Endothelial cell of umbilical vein (primary cell): ENCODE data around the gene HDAC9. TPM values are rescaled to one million over a fixed set of nuclear protein-coding genes. Genes with fewer than 3 reads are reported as not detected.

Experiments used
- BruUV-seq: library from RNA; stranded (reverse); fragments of 400-500 nt; replicated peaks from 2 replicates; lab custom pipeline; 2021; lab: Mats Ljungman, UMichigan
- CTCF ChIA-PET: fragments of 300-600, 350-600 bp; sonication (Branson Sonifier 250); formaldehyde crosslinking; loops from one replicate; lab custom pipeline; 2021; ENCODE audit warnings: antibody characterized with exemption, inconsistent platforms; lab: Charles Lee
- POLR2A ChIA-PET: fragments of 300-600, 350-600 bp; sonication (Branson Sonifier 250); formaldehyde crosslinking; loops from one replicate; lab custom pipeline; 2021; ENCODE audit warnings: antibody characterized with exemption, inconsistent platforms; lab: Charles Lee
- DNase-seq: peaks from one replicate; pipeline ENCODE4 v3.0.0-alpha.2; 2011; ENCODE audit warnings: low read depth, low spot score
- FAIRE-seq: peaks from 2 replicates; lab custom pipeline; 2011; peaks lifted over from hg19 to GRCh38; lab: Jason Lieb, UNC
- H2AFZ ChIP-seq: 2 replicates; pipeline ENCODE4 v1.6.0; 2012; ENCODE audit warnings: low read depth, low read length, control low read depth, inconsistent platforms
- H3K27ac ChIP-seq: 2 replicates; pipeline ENCODE4 v1.5.1; 2011; ENCODE audit warnings: low read depth, mild to moderate bottlenecking, control low read depth, low read length, moderate library complexity; ENCODE audit not compliant: insufficient read depth
- H3K27me3 ChIP-seq, 2 experiments: 2 replicates each; pipeline versions ENCODE4 v1.6.0 to v1.6.1; 2011; ENCODE audit warnings: low read length in 2 of 2, mixed read lengths in 1 of 2; ENCODE audit not compliant: control insufficient read depth in 2 of 2, insufficient read depth in 2 of 2
- H3K36me3 ChIP-seq, 2 experiments: 2 replicates in 1 of 2; 3 replicates in 1 of 2; pipeline ENCODE4 v1.5.1; 2011; ENCODE audit warnings: low read length in 2 of 2, mild to moderate bottlenecking in 1 of 2, moderate library complexity in 1 of 2; ENCODE audit not compliant: control insufficient read depth in 2 of 2, insufficient read depth in 2 of 2; ENCODE audit errors: extremely low read depth in 1 of 2
- H3K4me1 ChIP-seq: 3 replicates; pipeline ENCODE4 v1.5.1; 2011; ENCODE audit warnings: mild to moderate bottlenecking, low read length; ENCODE audit not compliant: control insufficient read depth, insufficient read depth; ENCODE audit errors: extremely low read depth
- H3K4me2 ChIP-seq: 2 replicates; pipeline ENCODE4 v1.6.1; 2011; ENCODE audit warnings: low read length, control low read depth, mixed read lengths; ENCODE audit not compliant: insufficient read depth
- H3K4me3 ChIP-seq, 3 experiments: fragments of 200-600 bp in 1 of 3; sonication (generic), shearing (Covaris generic) in 1 of 3; replicated peaks in 1 of 3; 2 replicates each; pipeline ENCODE4 v1.5.1; 2011 to 2016; ENCODE audit warnings: control low read depth in 3 of 3, low read length in 3 of 3, mild to moderate bottlenecking in 2 of 3, inconsistent platforms in 1 of 3, low read depth in 1 of 3, moderate library complexity in 1 of 3; ENCODE audit not compliant: insufficient read depth in 1 of 3
- H3K79me2 ChIP-seq: 2 replicates; pipeline ENCODE4 v1.6.0; 2012; ENCODE audit warnings: low read length, inconsistent platforms; ENCODE audit not compliant: control insufficient read depth, insufficient read depth
- H3K9ac ChIP-seq: replicated peaks from 2 replicates; pipeline ENCODE3; 2011; ENCODE audit warnings: low read length, control low read depth; ENCODE audit not compliant: insufficient read depth; ENCODE audit errors: extremely low read depth
- H3K9me1 ChIP-seq: replicated peaks from 3 replicates; pipeline ENCODE4 v1.6.0; 2011; ENCODE audit warnings: mild to moderate bottlenecking, low read length; ENCODE audit not compliant: control insufficient read depth, insufficient read depth; ENCODE audit errors: extremely low read depth
- H3K9me3 ChIP-seq: replicated peaks from 2 replicates; pipeline ENCODE4 v1.5.1; 2012; ENCODE audit warnings: low read length, inconsistent platforms; ENCODE audit not compliant: control insufficient read depth, insufficient read depth
- H4K20me1 ChIP-seq: replicated peaks from 2 replicates; pipeline ENCODE3; 2011; ENCODE audit warnings: mild to moderate bottlenecking, low read length; ENCODE audit not compliant: control insufficient read depth, insufficient read depth; ENCODE audit errors: extremely low read depth
- EZH2 ChIP-seq: IDR thresholded peaks from 2 replicates; pipeline ENCODE4 v1.6.1; 2012; ENCODE audit warnings: borderline replicate concordance, low read depth, mild to moderate bottlenecking, moderate library complexity, low read length, inconsistent platforms; ENCODE audit not compliant: severe bottlenecking
- FOS ChIP-seq: IDR thresholded peaks from 2 replicates; pipeline ENCODE4 v1.6.1; 2011; ENCODE audit warnings: mild to moderate bottlenecking, low read length, moderate library complexity, borderline replicate concordance; ENCODE audit not compliant: insufficient read depth
- GATA2 ChIP-seq: IDR thresholded peaks from 2 replicates; pipeline ENCODE4 v1.7.0; 2011; ENCODE audit warnings: low read depth, mild to moderate bottlenecking, moderate library complexity, mixed read lengths, low read length; ENCODE audit not compliant: insufficient read length, insufficient read depth
- JUN ChIP-seq: IDR thresholded peaks from 2 replicates; pipeline ENCODE4 v1.6.1; 2011; ENCODE audit warnings: borderline replicate concordance, low read depth; ENCODE audit not compliant: insufficient read length, insufficient read depth
- MYC ChIP-seq: IDR thresholded peaks from one replicate; pipeline ENCODE4 v1.6.1; 2011; ENCODE audit warnings: mild to moderate bottlenecking, low read depth, low read length
- POLR2A ChIP-seq: IDR thresholded peaks from 2 replicates; pipeline ENCODE4 v1.6.1; 2012; ENCODE audit warnings: low read depth, mild to moderate bottlenecking, control low read depth, low read length
- POLR2AphosphoS5 ChIP-seq: IDR thresholded peaks from 2 replicates; pipeline ENCODE4 v1.6.1; 2012; ENCODE audit warnings: low read depth, mild to moderate bottlenecking, control low read depth, low read length, moderate library complexity; ENCODE audit not compliant: insufficient read depth
- dilution Hi-C: fragments of 300-500 bp; cut with MboI; formaldehyde crosslinking; loops from one replicate; pipeline ENCODE4 v1.15.0; 2019; ENCODE audit warnings: low sequenced_read_pairs; ENCODE audit not compliant: extremely low pct_ligation_motif_present
- intact Hi-C: fragments of 100-400 bp; cut with micrococcal nuclease; formaldehyde crosslinking; loops from one replicate; pipeline ENCODE4 v1.10.0; 2022
- polyA plus RNA-seq, 4 experiments: library from polyadenylated mRNA; depleted of rRNA in 3 of 4; stranded (reverse) in 3 of 4; unstranded in 1 of 4; fragments of >200 nt; gene quantifications; 2 replicates each; pipeline versions ENCODE4 v1.2.1 to v1.2.3, GENCODE V29; 2011 to 2012; ENCODE audit warnings: missing spikeins in 1 of 4
- total RNA-seq: library from RNA; stranded (reverse); gene quantifications from 2 replicates; pipeline ENCODE4 v1.2.3, GENCODE V29; 2021
- TF ChIP-seq, protein P1 (sequence below): IDR thresholded peaks from 2 replicates; pipeline ENCODE4 v1.6.1; 2011; ENCODE audit not compliant: insufficient read depth, insufficient read length
- TF ChIP-seq, protein P2 (sequence below), 2 donors: IDR thresholded peaks; 1 replicate in 1 of 2; 2 replicates in 1 of 2; pipeline ENCODE4 v1.5.1; 2011; ENCODE audit warnings: low read length in 2 of 2, mild to moderate bottlenecking in 2 of 2, moderate library complexity in 2 of 2, control low read depth in 1 of 2, inconsistent platforms in 1 of 2, low read depth in 1 of 2; ENCODE audit not compliant: insufficient read depth in 1 of 2; ENCODE audit errors: extremely low read depth in 1 of 2

Gene HDAC9
- total and polyA plus RNA-seq, 2 donors (not counting 3 experiments of a cell fraction or from before 2014, with no cell fraction given) = 1.8 to 11.6 TPM

DNA sequence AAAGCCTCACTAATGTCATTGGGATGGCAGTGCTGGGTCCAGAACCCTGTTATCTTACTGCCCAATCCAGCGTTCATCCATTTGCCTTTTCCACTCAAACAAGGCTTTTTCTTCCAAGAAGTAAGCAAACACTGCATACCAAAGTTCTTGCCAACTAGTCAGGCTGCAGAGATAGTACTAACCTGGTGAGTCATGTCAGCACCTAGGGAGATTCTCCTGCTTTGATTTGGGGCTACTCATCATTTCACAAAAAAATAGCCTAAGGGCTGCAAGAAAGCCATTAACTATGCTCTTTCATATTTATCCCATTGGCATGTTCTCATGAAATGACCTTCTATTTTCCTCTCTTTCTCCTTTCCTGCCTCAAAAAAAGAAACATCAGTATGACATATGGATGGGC lies 479.3 kb downstream of the HDAC9 start:
- Histone ChIP-seq H3K9ac (no peak overlapping the region), H3K4me1 (peaks cover 17% of the 10 kb centered on the region), H3K4me2 (no peak overlapping the region), H3K79me2 (no peaks in the 10 kb centered on the region), H4K20me1 (no peaks in the 10 kb centered on the region), H2AFZ (no peak overlapping the region), H3K4me3 (no peak overlapping the region), H3K27ac (no peak overlapping the region), H3K9me3 (no peaks in the 10 kb centered on the region), H3K9me1 (no peaks in the 10 kb centered on the region), H3K27me3 (no peaks in the 10 kb centered on the region), H3K36me3 (no peaks in the 10 kb centered on the region)
- no peak for TF ChIP-seq JUN
- TF ChIP-seq, protein P1, sequence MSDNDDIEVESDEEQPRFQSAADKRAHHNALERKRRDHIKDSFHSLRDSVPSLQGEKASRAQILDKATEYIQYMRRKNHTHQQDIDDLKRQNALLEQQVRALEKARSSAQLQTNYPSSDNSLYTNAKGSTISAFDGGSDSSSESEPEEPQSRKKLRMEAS = no peak
- CTCF ChIA-PET = no interaction called here
- dilution Hi-C loops = no loop called here
- DNase-seq (no peak), FAIRE-seq (no peak)
- POLR2A ChIA-PET = no interaction called here
- no TSS peak for BruUV-seq
- intact Hi-C loops = no loop called here

DNA sequence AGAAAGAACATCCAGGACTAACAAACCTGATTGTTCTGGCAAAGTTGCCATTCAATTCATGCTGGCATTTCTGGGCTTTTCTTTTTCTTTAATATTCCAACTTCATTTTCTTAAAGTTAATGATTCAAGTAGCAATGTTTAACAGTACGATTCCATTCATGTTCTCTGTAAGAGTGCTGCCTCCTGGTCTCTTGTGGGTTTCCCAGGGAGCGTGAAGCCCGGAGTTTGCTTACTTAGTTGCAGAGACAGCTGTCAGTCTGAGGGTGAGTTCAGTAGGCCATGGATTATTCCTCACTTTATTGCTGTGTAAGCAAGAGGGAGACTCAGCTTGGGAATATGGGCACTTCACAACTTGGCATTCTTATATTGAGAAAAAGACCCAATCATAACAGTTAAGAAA lies 479.7 kb downstream of the HDAC9 start:
- BruUV-seq = no TSS peak
- Histone ChIP-seq H3K27ac (no peak overlapping the region), H3K4me2 (no peak overlapping the region), H3K4me3 (no peak overlapping the region), H3K36me3 (no peaks in the 10 kb centered on the region), H4K20me1 (no peaks in the 10 kb centered on the region), H2AFZ (no peak overlapping the region), H3K9me1 (no peaks in the 10 kb centered on the region), H3K79me2 (no peaks in the 10 kb centered on the region), H3K9ac (no peak overlapping the region), H3K9me3 (no peaks in the 10 kb centered on the region), H3K27me3 (no peaks in the 10 kb centered on the region), H3K4me1 (peaks cover 17% of the 10 kb centered on the region)
- CTCF ChIA-PET = no interaction called here
- TF ChIP-seq EZH2 = no peak
- TF ChIP-seq MYC = no peak
- TF ChIP-seq JUN = no peak
- TF ChIP-seq GATA2 = no peak
- TF ChIP-seq, protein P2, sequence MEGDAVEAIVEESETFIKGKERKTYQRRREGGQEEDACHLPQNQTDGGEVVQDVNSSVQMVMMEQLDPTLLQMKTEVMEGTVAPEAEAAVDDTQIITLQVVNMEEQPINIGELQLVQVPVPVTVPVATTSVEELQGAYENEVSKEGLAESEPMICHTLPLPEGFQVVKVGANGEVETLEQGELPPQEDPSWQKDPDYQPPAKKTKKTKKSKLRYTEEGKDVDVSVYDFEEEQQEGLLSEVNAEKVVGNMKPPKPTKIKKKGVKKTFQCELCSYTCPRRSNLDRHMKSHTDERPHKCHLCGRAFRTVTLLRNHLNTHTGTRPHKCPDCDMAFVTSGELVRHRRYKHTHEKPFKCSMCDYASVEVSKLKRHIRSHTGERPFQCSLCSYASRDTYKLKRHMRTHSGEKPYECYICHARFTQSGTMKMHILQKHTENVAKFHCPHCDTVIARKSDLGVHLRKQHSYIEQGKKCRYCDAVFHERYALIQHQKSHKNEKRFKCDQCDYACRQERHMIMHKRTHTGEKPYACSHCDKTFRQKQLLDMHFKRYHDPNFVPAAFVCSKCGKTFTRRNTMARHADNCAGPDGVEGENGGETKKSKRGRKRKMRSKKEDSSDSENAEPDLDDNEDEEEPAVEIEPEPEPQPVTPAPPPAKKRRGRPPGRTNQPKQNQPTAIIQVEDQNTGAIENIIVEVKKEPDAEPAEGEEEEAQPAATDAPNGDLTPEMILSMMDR (IDR thresholded peaks at IDR 0.05; ENCODE audit: extremely low read depth in 1 of 2, insufficient read depth in 1 of 2, low read depth in 1 of 2, low read length in 2 of 2) = no peak
- TF ChIP-seq POLR2AphosphoS5 = no peak
- TF ChIP-seq, protein P1 = no peak
- no peak for TF ChIP-seq FOS
- TF ChIP-seq POLR2A = no peak
- no peak for FAIRE-seq
- POLR2A ChIA-PET = no interaction called here
- no peak for DNase-seq
- intact Hi-C loops (no loop called here), dilution Hi-C loops (no loop called here)
